Metanephros (tissue), 1 donor: ENCODE results near the gene UGT1A6. TPM values are rescaled to one million over a fixed set of nuclear protein-coding genes. Genes with fewer than 3 reads are reported as not detected.

Experiments used
- total RNA-seq: library from RNA; depleted of rRNA; stranded (reverse); fragments of >200 nt; gene quantifications from one replicate; pipeline ENCODE4 v1.2.3, GENCODE V29; 2014

UGT1A6 gene
- 3.4 TPM for total RNA-seq

DNA sequence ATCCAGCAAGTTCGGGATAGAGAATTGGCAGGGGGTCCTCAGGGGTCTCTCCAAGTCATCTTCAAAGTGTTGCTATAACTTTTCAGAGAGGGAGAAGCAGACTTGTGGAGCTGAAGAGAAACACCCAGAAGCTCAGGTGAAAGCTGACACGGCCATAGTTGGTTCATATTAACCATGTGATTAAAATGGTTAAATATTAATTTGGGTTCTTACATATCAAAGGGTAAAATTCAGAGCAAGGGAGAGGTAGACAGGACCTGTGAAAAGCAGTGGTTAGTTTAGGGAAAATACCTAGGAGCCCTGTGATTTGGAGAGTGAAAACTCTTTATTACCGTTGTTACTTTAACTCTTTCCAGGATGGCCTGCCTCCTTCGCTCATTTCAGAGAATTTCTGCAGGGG is at the start of gene UGT1A6:
TSS of gene UGT1A6 (plus strand) at position 243 of the 400 bp plus-strand sequence. CDS start at position 358, 115 bp downstream.

DNA sequence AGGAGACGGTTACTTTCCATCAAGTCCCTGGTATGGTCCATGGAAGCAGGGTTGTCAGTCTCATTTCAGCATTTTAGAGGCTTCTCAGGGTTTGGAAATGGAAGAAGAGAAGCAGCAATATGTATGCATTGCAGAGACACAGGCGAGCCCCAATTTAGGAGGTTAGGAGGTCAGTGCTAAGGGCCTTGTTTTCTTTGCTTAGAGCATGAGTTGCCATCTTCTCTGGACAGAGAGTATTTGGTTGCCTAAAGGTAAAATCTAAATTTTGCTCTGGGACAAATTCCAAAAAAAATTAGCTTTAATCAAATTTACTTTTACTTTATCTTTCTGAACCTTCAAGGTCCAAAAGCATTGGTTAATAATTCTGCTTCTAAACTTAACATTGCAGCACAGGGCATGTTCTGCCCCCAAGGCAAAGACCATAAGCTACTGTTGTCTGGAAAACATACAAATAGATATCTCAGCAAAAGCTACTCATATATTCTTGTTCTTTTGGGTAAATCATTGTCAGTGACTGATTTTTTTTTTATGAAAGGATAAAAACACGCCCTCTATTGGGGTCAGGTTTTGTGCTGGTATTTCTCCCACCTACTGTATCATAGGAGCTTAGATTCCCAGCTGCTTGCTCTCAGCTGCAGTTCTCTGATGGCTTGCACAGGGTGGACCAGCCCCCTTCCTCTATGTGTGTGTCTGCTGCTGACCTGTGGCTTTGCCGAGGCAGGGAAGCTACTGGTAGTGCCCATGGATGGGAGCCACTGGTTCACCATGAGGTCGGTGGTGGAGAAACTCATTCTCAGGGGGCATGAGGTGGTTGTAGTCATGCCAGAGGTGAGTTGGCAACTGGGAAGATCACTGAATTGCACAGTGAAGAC is 21.2 kb upstream of the UGT1A6 start, which contains the start of gene UGT1A9:
TSS of gene UGT1A9 (plus strand) at position 609 of the 872 bp plus-strand sequence. CDS start at position 646, 37 bp downstream.

DNA sequence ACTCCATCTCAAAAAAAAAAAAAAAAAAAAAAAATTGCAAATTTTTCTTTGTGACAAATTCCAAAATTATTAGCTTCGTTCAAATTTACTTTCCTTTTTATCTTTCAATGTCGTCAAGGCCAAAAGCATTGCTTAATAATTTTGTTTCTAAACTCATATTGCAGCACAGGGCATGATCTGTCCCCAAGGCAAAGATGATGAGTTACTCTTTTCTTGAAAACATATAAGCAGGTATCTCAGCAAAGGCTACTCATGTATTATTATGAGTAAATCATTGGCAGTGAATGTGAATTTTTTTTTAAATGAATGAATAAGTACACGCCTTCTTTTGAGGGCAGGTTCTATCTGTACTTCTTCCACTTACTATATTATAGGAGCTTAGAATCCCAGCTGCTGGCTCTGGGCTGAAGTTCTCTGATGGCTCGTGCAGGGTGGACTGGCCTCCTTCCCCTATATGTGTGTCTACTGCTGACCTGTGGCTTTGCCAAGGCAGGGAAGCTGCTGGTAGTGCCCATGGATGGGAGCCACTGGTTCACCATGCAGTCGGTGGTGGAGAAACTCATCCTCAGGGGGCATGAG is 11.1 kb upstream of the UGT1A6 start, which contains the start of gene UGT1A7:
TSS of gene UGT1A7 (plus strand) at position 381 of the 579 bp plus-strand sequence. CDS start at position 418, 37 bp downstream.

DNA sequence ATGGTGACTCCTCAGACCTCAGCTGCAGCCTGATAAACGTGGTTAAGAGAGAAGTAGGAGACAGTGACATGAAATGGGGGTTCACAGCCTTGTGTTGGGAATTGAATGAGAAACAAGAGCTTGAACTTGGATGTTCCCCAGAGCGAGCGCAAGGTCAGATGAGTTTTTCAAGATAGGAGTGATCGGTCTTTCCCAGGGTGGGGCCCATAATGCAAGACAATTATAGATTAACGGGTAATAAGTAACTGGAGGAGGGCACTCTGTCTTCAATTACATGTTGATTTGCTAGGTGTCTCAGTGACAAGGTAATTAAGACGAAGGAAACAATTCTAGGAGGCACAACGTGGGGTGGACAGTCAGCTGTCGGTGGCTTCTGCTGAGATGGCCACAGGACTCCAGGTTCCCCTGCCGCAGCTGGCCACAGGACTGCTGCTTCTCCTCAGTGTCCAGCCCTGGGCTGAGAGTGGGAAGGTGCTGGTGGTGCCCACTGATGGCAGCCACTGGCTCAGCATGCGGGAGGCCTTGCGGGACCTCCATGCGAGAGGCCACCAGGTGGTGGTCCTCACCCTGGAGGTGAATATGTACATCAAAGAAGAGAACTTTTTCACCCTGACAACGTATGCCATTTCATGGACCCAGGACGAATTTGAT is 20.0 kb downstream of the UGT1A6 start, which contains the start of gene UGT1A5:
TSS of gene UGT1A5 (plus strand) at position 297 of the 651 bp plus-strand sequence. CDS start at position 382, 85 bp downstream.

DNA sequence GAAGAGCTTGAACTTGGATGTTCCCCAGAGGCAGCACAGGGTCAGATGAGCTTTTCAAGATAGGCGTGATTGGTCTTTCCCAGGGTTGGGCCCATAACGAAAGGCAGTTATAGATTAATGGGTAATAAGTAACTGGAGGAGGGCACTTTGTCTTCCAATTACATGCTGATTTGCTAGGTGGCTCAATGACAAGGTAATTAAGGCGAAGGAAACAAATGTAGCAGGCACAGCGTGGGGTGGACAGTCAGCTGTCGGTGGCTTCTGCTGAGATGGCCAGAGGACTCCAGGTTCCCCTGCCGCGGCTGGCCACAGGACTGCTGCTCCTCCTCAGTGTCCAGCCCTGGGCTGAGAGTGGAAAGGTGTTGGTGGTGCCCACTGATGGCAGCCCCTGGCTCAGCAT is 25.9 kb downstream of the UGT1A6 start, which contains the start of gene UGT1A4:
TSS of gene UGT1A4 (plus strand) at position 185 of the 400 bp plus-strand sequence. CDS start at position 270, 85 bp downstream.

DNA sequence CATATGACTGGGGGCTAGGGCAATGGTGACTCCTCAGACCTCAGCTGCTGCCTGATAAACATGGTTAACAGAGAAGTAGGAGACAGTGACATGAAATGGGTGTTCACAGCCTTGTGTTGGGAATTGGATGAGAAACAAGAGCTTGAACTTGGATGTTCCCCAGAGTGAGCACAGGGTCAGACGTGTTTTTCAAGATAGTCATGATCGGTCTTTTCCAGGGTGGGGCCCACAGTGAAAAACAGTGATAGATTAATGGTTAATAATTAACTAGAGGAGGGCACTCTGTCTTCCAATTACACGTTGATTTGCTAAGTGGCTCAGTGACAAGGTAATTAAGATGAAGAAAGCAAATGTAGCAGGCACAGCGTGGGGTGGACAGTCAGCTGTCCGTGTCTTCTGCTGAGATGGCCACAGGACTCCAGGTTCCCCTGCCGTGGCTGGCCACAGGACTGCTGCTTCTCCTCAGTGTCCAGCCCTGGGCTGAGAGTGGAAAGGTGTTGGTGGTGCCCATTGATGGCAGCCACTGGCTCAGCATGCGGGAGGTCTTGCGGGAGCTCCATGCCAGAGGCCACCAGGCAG is 36.1 kb downstream of the UGT1A6 start, which contains the start of gene UGT1A3:
TSS of gene UGT1A3 (plus strand) at position 320 of the 579 bp plus-strand sequence. CDS start at position 405, 85 bp downstream.

DNA sequence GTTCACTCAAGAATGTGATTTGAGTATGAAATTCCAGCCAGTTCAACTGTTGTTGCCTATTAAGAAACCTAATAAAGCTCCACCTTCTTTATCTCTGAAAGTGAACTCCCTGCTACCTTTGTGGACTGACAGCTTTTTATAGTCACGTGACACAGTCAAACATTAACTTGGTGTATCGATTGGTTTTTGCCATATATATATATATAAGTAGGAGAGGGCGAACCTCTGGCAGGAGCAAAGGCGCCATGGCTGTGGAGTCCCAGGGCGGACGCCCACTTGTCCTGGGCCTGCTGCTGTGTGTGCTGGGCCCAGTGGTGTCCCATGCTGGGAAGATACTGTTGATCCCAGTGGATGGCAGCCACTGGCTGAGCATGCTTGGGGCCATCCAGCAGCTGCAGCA is 67.4 kb downstream of the UGT1A6 start, which contains the start of gene UGT1A1:
TSS of gene UGT1A1 (plus strand) at position 228 of the 400 bp plus-strand sequence. CDS start at position 246, 18 bp downstream.

DNA sequence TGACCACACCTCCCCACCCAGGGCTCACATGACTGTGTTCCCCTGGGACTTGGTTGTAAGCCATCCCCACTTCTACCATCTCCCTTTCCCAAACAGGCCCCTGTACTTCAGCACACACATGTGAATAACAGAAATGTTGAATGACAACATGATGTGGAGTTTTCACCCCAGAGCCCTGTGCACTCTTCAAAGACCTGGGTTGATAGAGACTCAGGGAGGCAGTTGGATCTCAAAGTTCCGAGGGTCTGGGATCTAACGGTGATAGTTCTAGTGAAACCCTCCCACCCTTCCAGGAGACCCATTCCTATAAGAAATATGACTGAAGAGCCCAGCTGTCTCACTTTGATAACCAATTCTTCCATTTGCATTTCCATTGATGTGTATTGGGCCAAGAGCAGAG is 85.3 kb downstream of the UGT1A6 start, which contains the start of gene MROH2A:
TSS of gene MROH2A (plus strand) at position 301 of the 400 bp plus-strand sequence. CDS start 1,029 bp downstream, outside the sequence.

Other genes with a start within 250 kb of the UGT1A6 start
- 54.5 TPM for gene USP40, start 126.1 kb upstream of the UGT1A6 start, total RNA-seq
- gene UGT1A8, start 75.3 kb upstream of the UGT1A6 start, total RNA-seq, result not detected
- gene UGT1A10, start 56.4 kb upstream of the UGT1A6 start, total RNA-seq, result not detected
- 1.4 TPM for gene UGT1A9, start 21.0 kb upstream of the UGT1A6 start, total RNA-seq
- gene UGT1A7, start 11.0 kb upstream of the UGT1A6 start, total RNA-seq, result not detected
- gene UGT1A5, start 20.0 kb downstream of the UGT1A6 start, total RNA-seq, result not detected
- gene UGT1A4, start 25.8 kb downstream of the UGT1A6 start, total RNA-seq, result 0.29 TPM
- not detected for gene UGT1A3, start 36.2 kb downstream of the UGT1A6 start, total RNA-seq
- 0.18 TPM for gene UGT1A1, start 67.4 kb downstream of the UGT1A6 start, total RNA-seq
- gene MROH2A, start 85.4 kb downstream of the UGT1A6 start, total RNA-seq, result 0.53 TPM
- gene HJURP, start 161.6 kb downstream of the UGT1A6 start, total RNA-seq, result 13.3 TPM
- gene TRPM8, start 224.5 kb downstream of the UGT1A6 start, total RNA-seq, result not detected